HepG2 (cell line): ENCODE results near the gene RHBDD3. TPM values are rescaled to one million over a fixed set of nuclear protein-coding genes. Genes with fewer than 3 reads are reported as not detected.

Experiments used
- CC2D1A ChIP-seq: sonication (generic); formaldehyde crosslinking; IDR thresholded peaks from 2 replicates; pipeline ENCODE4 v1.8.1; 2023; ENCODE audit warnings: mild to moderate bottlenecking, missing genetic modification reagents
- FIP1L1 ChIP-seq: fragments of 200-400 bp; formaldehyde crosslinking; IDR thresholded peaks from 2 replicates; pipeline ENCODE4 v1.6.1; 2018; ENCODE audit warnings: low read depth, mild to moderate bottlenecking, low read length, moderate library complexity, borderline replicate concordance; ENCODE audit not compliant: insufficient read depth
- FOXK1 ChIP-seq: sonication (generic); formaldehyde crosslinking; IDR thresholded peaks from 2 replicates; pipeline ENCODE4 v1.4.0; 2020; ENCODE audit warnings: low read depth, missing genetic modification reagents, borderline replicate concordance
- GATAD2A ChIP-seq: IDR thresholded peaks from 2 replicates; pipeline ENCODE4 v1.6.1; 2016
- GPN1 ChIP-seq: sonication (generic); formaldehyde crosslinking; IDR thresholded peaks from 2 replicates; pipeline ENCODE4 v1.5.1; 2020; ENCODE audit warnings: missing genetic modification reagents, borderline replicate concordance
- HNF4G ChIP-seq, 2 experiments: sonication (generic) in 1 of 2; formaldehyde crosslinking in 1 of 2; IDR thresholded peaks; 2 replicates each; pipeline versions ENCODE4 v1.4.0 to v1.6.1; 2011 to 2020; ENCODE audit warnings: borderline replicate concordance in 2 of 2, low read depth in 2 of 2, mild to moderate bottlenecking in 2 of 2, low read length in 1 of 2, missing genetic modification reagents in 1 of 2, moderate library complexity in 1 of 2
- MAZ ChIP-seq, 2 experiments: sonication (generic) in 1 of 2; formaldehyde crosslinking in 1 of 2; IDR thresholded peaks; 2 replicates each; pipeline versions ENCODE4 v1.5.0 to v1.6.1; 2012 to 2020; ENCODE audit warnings: low read depth in 2 of 2, mild to moderate bottlenecking in 2 of 2, borderline replicate concordance in 1 of 2, improper control_type of control experiment in 1 of 2, low read length in 1 of 2, missing genetic modification reagents in 1 of 2, moderate library complexity in 1 of 2
- MLLT10 ChIP-seq: sonication (generic); formaldehyde crosslinking; IDR thresholded peaks from 2 replicates; pipeline ENCODE4 v1.4.0; 2020; ENCODE audit warnings: missing genetic modification reagents
- SPEN ChIP-seq: sonication (generic); formaldehyde crosslinking; IDR thresholded peaks from 2 replicates; pipeline ENCODE4 v1.5.1; 2020; ENCODE audit warnings: low read depth, mild to moderate bottlenecking, missing genetic modification reagents
- ZBTB42 ChIP-seq: sonication (generic); formaldehyde crosslinking; IDR thresholded peaks from 2 replicates; pipeline ENCODE4 v1.5.0; 2020; ENCODE audit warnings: mild to moderate bottlenecking, missing genetic modification reagents
- ZNF451 ChIP-seq: sonication (generic); formaldehyde crosslinking; IDR thresholded peaks from 2 replicates; pipeline ENCODE4 v1.5.0; 2020; ENCODE audit warnings: mild to moderate bottlenecking, missing genetic modification reagents
- ZNF547 ChIP-seq: sonication (generic); formaldehyde crosslinking; IDR thresholded peaks from 2 replicates; pipeline ENCODE4 v1.5.1; 2020; ENCODE audit warnings: mild to moderate bottlenecking, missing genetic modification reagents
- ZNF761 ChIP-seq: sonication (generic); formaldehyde crosslinking; conservative IDR thresholded peaks from 2 replicates; pipeline ENCODE4 v1.4.0; 2020; ENCODE audit warnings: mild to moderate bottlenecking, missing genetic modification reagents
- ZNF891 ChIP-seq: sonication (generic); formaldehyde crosslinking; IDR thresholded peaks from 2 replicates; pipeline ENCODE4 v1.5.0; 2020; ENCODE audit warnings: mild to moderate bottlenecking, missing genetic modification reagents
- ZSCAN29 ChIP-seq: sonication (generic); formaldehyde crosslinking; conservative IDR thresholded peaks from 2 replicates; pipeline ENCODE4 v1.4.0; 2020; ENCODE audit warnings: mild to moderate bottlenecking, missing genetic modification reagents
- polyA plus RNA-seq, 8 experiments: library from polyadenylated mRNA; depleted of rRNA in 3 of 8; stranded (reverse) in 7 of 8; unstranded in 1 of 8; fragments of >200 nt; fragmentation: Illumina TruSeq in 4 of 8; extraction: Trizol in 4 of 8; gene quantifications; 2 replicates each; pipeline versions ENCODE4 v1.2.1 to v1.2.3, GENCODE V29; 2011 to 2016; ENCODE audit warnings: low read depth in 4 of 8, missing spikeins in 1 of 8, mixed read lengths in 1 of 8; ENCODE audit not compliant: insufficient read depth in 1 of 8
- total RNA-seq, 5 experiments: library from RNA; depleted of rRNA; stranded (reverse); fragments of >200 nt; fragmentation: Illumina TruSeq; extraction: Trizol; gene quantifications; 2 replicates each; pipeline ENCODE4 v1.2.3, GENCODE V29; 2016; ENCODE audit warnings: low read depth in 1 of 5
- TF ChIP-seq, protein P1 (sequence below): sonication (generic); formaldehyde crosslinking; IDR thresholded peaks from 2 replicates; pipeline ENCODE4 v1.9.0; 2021; ENCODE audit warnings: missing genetic modification reagents, mild to moderate bottlenecking, borderline replicate concordance
- TF ChIP-seq, protein P2 (sequence below): sonication (generic); formaldehyde crosslinking; IDR thresholded peaks from 2 replicates; pipeline ENCODE4 v1.9.0; 2021; ENCODE audit warnings: missing genetic modification reagents, borderline replicate concordance
- TF ChIP-seq, protein P3 (sequence below): fragments of 450-650 bp; IDR thresholded peaks from 2 replicates; pipeline ENCODE4 v1.6.1; 2017; ENCODE audit warnings: mild to moderate bottlenecking
- TF ChIP-seq, protein P4 (sequence below): sonication (generic); formaldehyde crosslinking; IDR thresholded peaks from 2 replicates; pipeline ENCODE4 v1.5.1; 2020; ENCODE audit warnings: missing genetic modification reagents, mild to moderate bottlenecking, borderline replicate concordance
- TF ChIP-seq, protein P5 (sequence below): sonication (generic); formaldehyde crosslinking; IDR thresholded peaks from 2 replicates; pipeline ENCODE4 v1.5.0; 2020; ENCODE audit warnings: missing genetic modification reagents

RHBDD3 gene
- total and polyA plus RNA-seq, 2 of the 13 experiments (the other 11 are each of a cell fraction or from before 2014, with no cell fraction given), result 12.1 to 26.7 TPM

DNA sequence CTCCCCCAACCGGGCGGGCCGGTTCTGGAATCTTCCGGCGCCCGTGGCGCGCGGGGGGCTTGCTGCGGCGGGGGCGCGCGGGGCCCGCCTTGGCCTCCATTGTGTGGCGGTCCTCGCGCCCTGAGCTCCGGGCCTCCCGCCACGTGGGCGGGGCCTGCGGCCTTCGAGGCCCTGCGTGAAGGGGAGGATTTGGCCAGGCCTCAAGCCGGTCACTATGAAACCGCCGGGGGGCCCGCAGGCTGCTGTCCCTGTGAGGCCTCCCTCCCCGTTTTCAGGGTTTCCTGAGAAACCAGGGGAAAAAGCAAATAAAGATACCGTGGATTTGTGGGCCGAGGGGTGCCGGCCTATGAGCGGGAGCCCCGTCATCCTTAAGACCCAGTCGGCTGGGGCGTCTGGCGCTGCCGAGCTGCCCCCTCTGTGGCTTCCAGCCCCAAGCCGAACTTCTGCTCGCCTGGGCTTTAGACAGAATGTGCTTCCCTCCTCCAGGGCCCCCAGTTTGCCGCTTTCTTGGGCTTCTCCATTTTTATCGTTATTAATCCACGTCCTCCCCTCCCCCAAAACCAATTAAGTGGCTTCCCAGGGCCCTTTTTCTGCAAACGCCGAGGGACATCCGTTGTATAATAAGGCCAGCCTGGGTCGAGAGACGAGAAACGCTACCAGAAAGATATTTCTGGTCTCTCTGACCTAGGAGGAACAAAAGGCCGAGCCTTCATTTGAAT is 889 bp upstream of the RHBDD3 start (continued):
- TF ChIP-seq HNF4G (IDR thresholded peaks at IDR 0.05; ENCODE audit: borderline replicate concordance, low read depth, low read length) (0 out of 2 replicates have a peak, but pooled peaks have one; percentile 22), HNF4G (CRISPR knock-in tag; IDR thresholded peaks at IDR 0.05; ENCODE audit: borderline replicate concordance, low read depth) (no peak), ZNF547 (CRISPR knock-in tag) (peak; percentile 94), FOXK1 (CRISPR knock-in tag) (no peak), ZNF761 (no peak), ZNF891 (CRISPR knock-in tag) (no peak), FIP1L1 (no peak), MLLT10 (CRISPR knock-in tag) (no peak), ZBTB42 (CRISPR knock-in tag) (no peak), ZSCAN29 (CRISPR knock-in tag) (no peak), CC2D1A (CRISPR knock-in tag) (no peak), SPEN (CRISPR knock-in tag) (peak; percentile 60; the same call in 1 of the 2 replicates), GATAD2A (no peak), GPN1 (CRISPR knock-in tag) (no peak), MAZ (IDR thresholded peaks at IDR 0.05; ENCODE audit: borderline replicate concordance, low read depth, low read length) (no peak), MAZ (CRISPR knock-in tag; IDR thresholded peaks at IDR 0.05; ENCODE audit: low read depth) (peak; percentile 45; the same call in 1 of the 2 replicates), ZNF451 (CRISPR knock-in tag) (no peak)
- TF ChIP-seq, protein P1, sequence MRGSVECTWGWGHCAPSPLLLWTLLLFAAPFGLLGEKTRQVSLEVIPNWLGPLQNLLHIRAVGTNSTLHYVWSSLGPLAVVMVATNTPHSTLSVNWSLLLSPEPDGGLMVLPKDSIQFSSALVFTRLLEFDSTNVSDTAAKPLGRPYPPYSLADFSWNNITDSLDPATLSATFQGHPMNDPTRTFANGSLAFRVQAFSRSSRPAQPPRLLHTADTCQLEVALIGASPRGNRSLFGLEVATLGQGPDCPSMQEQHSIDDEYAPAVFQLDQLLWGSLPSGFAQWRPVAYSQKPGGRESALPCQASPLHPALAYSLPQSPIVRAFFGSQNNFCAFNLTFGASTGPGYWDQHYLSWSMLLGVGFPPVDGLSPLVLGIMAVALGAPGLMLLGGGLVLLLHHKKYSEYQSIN (CRISPR knock-in tag), result no peak
- TF ChIP-seq, protein P2, sequence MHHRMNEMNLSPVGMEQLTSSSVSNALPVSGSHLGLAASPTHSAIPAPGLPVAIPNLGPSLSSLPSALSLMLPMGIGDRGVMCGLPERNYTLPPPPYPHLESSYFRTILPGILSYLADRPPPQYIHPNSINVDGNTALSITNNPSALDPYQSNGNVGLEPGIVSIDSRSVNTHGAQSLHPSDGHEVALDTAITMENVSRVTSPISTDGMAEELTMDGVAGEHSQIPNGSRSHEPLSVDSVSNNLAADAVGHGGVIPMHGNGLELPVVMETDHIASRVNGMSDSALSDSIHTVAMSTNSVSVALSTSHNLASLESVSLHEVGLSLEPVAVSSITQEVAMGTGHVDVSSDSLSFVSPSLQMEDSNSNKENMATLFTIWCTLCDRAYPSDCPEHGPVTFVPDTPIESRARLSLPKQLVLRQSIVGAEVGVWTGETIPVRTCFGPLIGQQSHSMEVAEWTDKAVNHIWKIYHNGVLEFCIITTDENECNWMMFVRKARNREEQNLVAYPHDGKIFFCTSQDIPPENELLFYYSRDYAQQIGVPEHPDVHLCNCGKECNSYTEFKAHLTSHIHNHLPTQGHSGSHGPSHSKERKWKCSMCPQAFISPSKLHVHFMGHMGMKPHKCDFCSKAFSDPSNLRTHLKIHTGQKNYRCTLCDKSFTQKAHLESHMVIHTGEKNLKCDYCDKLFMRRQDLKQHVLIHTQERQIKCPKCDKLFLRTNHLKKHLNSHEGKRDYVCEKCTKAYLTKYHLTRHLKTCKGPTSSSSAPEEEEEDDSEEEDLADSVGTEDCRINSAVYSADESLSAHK, result no peak
- TF ChIP-seq, protein P3, sequence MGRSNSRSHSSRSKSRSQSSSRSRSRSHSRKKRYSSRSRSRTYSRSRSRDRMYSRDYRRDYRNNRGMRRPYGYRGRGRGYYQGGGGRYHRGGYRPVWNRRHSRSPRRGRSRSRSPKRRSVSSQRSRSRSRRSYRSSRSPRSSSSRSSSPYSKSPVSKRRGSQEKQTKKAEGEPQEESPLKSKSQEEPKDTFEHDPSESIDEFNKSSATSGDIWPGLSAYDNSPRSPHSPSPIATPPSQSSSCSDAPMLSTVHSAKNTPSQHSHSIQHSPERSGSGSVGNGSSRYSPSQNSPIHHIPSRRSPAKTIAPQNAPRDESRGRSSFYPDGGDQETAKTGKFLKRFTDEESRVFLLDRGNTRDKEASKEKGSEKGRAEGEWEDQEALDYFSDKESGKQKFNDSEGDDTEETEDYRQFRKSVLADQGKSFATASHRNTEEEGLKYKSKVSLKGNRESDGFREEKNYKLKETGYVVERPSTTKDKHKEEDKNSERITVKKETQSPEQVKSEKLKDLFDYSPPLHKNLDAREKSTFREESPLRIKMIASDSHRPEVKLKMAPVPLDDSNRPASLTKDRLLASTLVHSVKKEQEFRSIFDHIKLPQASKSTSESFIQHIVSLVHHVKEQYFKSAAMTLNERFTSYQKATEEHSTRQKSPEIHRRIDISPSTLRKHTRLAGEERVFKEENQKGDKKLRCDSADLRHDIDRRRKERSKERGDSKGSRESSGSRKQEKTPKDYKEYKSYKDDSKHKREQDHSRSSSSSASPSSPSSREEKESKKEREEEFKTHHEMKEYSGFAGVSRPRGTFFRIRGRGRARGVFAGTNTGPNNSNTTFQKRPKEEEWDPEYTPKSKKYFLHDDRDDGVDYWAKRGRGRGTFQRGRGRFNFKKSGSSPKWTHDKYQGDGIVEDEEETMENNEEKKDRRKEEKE, result no peak
- TF ChIP-seq, protein P4, sequence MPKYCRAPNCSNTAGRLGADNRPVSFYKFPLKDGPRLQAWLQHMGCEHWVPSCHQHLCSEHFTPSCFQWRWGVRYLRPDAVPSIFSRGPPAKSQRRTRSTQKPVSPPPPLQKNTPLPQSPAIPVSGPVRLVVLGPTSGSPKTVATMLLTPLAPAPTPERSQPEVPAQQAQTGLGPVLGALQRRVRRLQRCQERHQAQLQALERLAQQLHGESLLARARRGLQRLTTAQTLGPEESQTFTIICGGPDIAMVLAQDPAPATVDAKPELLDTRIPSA (CRISPR knock-in tag), result no peak; the same call in 1 of the 2 replicates
- TF ChIP-seq, protein P5, sequence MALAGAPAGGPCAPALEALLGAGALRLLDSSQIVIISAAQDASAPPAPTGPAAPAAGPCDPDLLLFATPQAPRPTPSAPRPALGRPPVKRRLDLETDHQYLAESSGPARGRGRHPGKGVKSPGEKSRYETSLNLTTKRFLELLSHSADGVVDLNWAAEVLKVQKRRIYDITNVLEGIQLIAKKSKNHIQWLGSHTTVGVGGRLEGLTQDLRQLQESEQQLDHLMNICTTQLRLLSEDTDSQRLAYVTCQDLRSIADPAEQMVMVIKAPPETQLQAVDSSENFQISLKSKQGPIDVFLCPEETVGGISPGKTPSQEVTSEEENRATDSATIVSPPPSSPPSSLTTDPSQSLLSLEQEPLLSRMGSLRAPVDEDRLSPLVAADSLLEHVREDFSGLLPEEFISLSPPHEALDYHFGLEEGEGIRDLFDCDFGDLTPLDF, result no peak
